HG02981 (cell line): Measurements from ENCODE around the gene HIVEP3.
A peak's percentile ranks its signal among the peaks of the same experiment; 100 is the strongest.

ENCODE experiments used
- ATAC-seq: cut with Tn5 transposase; IDR thresholded peaks from one replicate; pipeline ENCODE4 v1.9.1; 2021; ENCODE audit warnings: mild to moderate bottlenecking, moderate library complexity; ENCODE audit not compliant: unreplicated experiment

HIVEP3 gene

GRCh38 chr1:41816061-41816460 lies 102.7 kb downstream of the HIVEP3 start:
- ATAC-seq = no peak

GRCh38 chr1:41813755-41814745 lies 104.7 kb downstream of the HIVEP3 start:
- no peak for ATAC-seq

- ATAC-seq = no peak
Measured at GRCh38 chr1:41813226-41813625, 105.5 kb downstream of the HIVEP3 start.

- ATAC-seq = no peak
Measured at GRCh38 chr1:41812453-41812852, 106.3 kb downstream of the HIVEP3 start.

- no peak for ATAC-seq
Measured at GRCh38 chr1:41812051-41812450, 106.7 kb downstream of the HIVEP3 start.

- ATAC-seq = no peak
Measured at GRCh38 chr1:41811051-41811795, 107.5 kb downstream of the HIVEP3 start.

GRCh38 chr1:41810446-41810845 lies 108.3 kb downstream of the HIVEP3 start:
- ATAC-seq = no peak

GRCh38 chr1:41809692-41810091 lies 109.0 kb downstream of the HIVEP3 start:
- no peak for ATAC-seq

- ATAC-seq = no peak
Measured at GRCh38 chr1:41807390-41807789, 111.3 kb downstream of the HIVEP3 start.

- no peak for ATAC-seq
Measured at GRCh38 chr1:41806472-41807155, 112.1 kb downstream of the HIVEP3 start.

- ATAC-seq = no peak
Measured at GRCh38 chr1:41805771-41806471, 112.8 kb downstream of the HIVEP3 start.

GRCh38 chr1:41804176-41804575 lies 114.5 kb downstream of the HIVEP3 start:
- ATAC-seq = no peak

- no peak for ATAC-seq
Measured at GRCh38 chr1:41803656-41804055, 115.1 kb downstream of the HIVEP3 start.

GRCh38 chr1:41802532-41803501 lies 115.9 kb downstream of the HIVEP3 start:
- peak; percentile 32 for ATAC-seq

- ATAC-seq = peak; percentile 53
Measured at GRCh38 chr1:41800311-41800829, 118.4 kb downstream of the HIVEP3 start.

- ATAC-seq = no peak
Measured at GRCh38 chr1:41799723-41800122, 119.0 kb downstream of the HIVEP3 start.

- no peak for ATAC-seq
Measured at GRCh38 chr1:41799205-41799604, 119.5 kb downstream of the HIVEP3 start.

GRCh38 chr1:41795205-41795762 lies 123.4 kb downstream of the HIVEP3 start:
- ATAC-seq = no peak

- no peak for ATAC-seq
Measured at GRCh38 chr1:41794031-41794430, 124.7 kb downstream of the HIVEP3 start.
